GM21737 (cell line): ENCODE measurements around the gene ADCY5.

Source experiments
- ATAC-seq: cut with Tn5 transposase; IDR thresholded peaks from one replicate; pipeline ENCODE4 v1.9.1; 2021; ENCODE audit warnings: mild to moderate bottlenecking, moderate library complexity; ENCODE audit not compliant: unreplicated experiment

Gene ADCY5

DNA sequence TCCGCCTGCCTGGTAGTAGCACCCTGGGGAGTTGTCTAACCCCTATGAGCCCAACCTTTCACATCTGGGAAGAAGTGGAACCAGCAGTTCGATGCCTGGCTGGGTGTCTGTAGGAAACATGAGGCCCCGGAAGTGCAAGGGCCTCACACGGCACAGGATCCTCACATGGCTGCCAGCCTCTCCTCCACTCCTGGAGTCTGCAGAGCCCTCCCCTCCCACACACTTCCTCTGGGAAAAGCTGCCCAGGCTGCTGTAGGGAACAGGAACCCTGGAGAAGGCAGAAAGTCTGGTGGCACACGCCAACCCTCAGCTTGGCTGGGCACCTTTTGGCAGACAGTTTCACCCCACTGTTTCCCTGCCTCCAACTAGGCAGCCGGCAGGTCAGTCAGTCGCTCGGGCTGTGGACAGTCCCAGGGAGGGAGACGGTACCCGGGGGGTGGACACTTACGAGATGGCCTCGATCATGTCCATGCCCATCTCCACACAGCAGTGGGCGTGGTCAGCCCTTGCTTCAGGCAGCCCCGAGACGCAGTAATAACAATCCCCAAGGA, 118.4 kb downstream of the ADCY5 start:
- ATAC-seq: no peak

DNA sequence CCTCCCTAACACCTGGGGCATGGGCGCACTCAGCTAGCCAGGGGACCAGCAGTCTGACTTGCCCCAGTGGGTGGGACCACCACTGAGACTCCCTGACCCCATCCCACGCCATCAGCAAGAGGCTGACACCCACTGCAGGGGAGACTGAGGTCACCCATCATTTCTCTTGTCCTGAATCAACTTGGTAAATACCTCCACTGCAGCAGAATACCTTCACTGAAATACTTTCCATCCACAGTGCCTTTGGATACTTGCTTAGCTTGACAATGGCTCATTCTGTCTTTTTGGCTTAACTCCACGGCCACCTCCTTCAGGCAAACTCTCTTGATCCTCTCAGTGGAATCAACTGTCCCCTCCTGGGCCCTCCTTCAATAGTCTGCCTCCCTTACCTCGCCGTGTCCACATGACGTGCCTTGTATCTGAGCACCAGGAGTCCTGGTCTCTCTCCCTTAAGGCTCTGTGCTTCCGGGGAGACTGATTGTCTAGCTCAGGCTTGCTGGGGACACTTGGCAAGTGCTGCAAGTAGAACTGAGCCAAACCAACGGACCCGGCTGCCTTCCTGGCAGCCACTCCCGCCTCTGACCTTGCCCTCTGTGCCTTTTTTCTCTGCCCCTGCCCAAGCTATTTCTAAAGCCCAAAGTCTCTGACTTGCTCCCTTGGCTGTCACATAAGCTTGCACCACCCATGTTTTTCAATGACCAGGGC, 119.1 kb downstream of the ADCY5 start:
- no peak for ATAC-seq

DNA sequence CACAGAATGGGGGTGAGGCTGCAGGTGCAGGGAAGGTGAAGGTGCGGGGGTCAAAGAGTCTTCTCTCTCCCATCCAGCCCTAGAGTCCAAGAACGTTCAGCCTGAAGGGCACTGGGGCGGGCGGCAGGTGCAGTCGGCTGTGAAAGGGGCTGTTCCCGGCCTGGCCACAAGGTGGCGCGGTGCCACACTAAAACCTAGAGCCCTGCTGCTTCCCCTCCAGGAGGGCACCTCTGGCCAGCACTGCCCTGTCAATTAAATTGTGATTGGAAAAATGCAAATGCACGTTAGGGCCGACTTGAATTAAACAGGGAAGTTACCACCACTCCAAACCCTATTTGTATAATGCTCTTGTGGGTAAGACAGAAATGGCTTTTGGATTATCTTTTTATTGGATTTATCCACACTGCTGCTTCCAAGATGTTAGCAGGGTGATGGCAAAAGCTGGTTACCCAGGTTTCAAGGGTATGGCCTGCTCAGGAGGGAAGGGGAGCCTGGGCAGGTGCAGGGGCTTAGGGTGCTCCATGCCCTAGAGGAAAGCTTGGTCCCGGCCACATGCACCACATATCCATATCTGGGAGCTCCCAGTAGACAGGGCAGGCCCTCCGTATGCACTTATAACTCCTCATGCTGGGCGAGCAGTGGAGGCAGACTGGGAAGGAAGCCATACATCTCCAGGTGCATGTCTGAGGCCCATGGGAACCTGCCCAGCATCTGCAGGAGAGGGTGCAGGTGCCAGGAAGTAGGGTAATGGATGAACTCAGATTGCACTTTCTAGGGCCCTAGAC, 119.8 kb downstream of the ADCY5 start:
- ATAC-seq: no peak

DNA sequence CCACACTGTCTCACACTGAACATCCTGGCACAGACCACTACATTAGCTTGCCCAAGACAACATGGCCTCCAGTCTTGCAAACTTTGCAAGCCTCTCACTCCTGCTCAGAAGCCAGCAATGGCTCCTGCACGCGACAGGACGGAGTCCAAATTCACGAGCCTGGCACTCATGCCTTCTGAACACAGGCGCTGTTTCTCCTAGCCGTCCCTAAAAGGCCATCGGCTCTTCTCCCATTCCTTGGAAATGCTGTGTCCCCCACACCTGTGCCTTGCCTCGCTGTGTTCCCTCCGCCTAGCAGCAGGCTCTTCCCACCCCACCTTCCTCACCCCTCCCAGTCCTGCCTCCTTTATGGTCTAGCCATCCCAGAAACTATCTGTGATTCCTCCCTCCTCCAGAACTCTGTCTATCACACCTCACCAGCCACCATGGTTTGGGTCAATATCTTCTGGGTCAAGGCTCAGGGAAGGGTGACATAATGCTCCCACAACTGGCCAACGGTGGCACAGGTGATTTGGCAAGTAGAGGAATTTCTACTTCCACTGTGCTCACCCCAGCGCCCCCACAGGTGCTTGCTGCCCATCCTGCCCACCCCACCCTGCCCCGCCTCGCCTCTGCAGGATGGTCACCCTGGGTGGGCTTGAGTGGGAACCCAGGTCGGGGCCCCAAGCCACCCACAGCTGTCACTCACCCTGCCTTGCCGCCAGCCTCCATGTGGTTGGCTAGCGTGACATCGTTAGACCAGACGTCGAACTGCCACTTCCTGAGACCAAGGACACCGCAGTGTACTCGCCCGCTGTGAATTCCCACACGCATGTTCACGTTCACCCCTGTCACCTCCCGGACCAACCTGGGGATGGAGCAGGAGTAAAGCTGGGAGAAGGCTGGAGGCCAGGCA, 120.7 kb downstream of the ADCY5 start:
- ATAC-seq: no peak

DNA sequence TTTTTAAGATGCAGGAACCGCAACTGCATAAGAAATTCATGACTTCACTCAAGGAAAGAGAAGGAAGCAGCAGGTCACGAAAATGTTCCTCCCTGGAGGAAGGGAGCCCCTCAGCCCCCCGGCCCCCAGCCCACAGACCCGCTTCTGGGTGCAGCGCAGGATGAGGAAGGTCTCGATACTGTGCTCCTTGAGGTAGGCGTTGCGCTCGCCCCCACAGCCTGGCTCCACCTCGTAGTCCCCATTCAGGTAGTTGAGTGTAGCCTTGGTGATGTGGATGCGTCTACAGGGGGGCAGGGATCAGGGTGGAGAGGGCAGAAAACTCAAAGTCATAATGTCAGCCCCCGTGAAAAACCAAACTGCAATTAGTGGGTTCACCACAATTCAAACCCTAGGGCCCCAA, 121.4 kb downstream of the ADCY5 start:
- ATAC-seq: no peak

DNA sequence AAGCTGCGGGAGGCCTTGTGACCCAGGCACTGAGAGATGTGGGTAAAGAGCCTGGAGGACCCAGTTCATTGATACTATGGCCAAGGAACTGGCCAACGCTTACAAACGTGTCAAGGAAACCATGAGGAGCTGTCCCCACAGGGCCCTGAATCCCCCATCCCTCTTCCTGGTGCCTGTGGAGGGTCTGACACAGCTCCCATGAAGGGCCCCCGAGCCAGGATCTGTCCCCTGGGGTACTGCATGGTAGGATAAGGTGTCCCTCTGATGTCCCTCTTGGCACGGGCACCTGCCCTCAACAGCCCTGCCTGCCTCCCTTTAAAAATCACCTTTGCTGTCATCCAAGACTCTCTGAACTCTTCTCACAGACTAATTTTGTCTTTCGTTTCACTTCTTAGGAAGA, 122.4 kb downstream of the ADCY5 start:
- no peak for ATAC-seq

DNA sequence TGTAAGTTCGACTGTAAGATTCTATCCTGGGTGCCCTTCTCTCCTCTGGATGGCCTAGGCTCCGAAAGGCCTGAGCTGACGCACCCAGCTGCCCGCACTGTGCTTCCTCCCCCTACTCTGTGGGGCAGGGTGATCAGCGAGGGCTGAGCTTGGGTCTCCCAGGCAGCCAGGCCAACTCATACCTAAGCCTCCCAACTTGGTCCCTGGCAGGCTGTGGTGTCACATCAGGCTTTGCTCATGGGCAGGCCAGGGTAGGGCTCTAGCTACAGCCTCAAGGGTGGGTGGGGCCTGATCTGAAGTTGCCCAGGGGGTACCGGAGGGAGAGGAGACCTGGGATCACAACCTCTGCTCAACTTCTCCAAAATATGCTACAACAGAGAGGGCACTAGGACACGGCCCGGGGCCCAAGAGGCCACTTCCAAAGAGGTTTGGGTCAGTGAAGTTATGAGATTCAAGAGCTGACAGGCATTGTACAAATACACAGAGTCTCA, 123.1 kb downstream of the ADCY5 start:
- ATAC-seq: no peak

DNA sequence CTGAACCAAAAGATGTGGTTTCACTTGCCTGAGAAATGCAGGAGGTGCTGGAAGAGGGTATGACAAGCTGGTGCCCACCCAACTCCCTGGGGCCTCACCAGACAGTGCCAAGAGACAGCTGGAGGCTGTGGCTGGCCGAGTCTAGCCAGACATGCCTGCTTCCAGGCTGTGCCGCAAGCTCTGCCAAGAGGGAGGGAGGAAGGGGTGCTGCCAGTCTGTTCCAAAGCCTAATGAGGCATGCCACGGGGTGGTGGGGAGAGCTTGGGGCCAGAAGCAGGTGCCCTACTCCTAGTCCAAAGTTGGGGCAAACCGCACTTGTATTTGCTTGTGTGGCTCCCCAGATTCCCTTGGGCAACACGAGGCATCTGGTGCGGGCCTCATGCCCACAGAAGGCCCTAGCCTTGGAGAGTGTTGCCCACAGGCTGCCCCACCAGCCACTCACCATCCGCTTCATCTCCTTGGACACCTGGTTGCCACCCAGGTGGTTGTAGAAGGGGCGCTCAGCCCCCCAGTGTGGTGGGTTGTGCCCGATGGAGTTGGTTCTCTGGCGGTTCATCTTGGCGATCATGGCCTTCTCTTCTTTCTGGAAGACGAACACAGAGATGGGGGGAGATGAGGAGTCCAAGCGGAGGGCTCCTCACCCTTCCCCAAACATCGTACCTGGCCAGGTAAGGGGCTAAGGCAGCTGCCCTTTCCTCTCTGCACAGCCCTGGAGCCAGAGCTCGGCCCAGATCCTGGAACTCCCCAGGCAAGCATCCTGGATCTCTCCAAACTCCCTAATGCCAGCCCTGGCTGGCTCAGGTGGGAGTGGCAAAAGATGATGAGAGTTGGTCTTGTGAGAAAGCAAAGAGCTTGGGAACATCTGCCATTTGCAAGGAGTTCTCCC, 123.8 kb downstream of the ADCY5 start:
- no peak for ATAC-seq

DNA sequence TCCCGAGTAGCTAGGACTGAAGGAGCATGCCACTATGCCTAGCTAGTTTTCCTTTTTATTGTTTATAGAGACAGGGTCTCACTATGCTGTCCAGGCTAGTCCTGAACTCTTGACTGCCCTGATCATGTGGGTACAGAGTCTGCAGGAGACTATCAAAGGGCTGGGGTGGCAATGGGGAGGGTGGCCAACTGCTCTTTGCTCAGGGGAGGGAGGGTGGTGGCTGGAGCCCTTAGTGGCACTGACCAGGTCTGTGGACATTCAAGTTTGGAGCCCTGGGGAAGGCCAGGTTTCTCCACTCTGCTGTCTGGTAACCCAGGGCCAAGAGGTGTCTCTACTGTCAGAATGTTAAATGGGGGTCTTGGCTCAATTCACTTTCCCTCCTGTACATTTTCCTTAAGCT, 125.1 kb downstream of the ADCY5 start:
- no peak for ATAC-seq

DNA sequence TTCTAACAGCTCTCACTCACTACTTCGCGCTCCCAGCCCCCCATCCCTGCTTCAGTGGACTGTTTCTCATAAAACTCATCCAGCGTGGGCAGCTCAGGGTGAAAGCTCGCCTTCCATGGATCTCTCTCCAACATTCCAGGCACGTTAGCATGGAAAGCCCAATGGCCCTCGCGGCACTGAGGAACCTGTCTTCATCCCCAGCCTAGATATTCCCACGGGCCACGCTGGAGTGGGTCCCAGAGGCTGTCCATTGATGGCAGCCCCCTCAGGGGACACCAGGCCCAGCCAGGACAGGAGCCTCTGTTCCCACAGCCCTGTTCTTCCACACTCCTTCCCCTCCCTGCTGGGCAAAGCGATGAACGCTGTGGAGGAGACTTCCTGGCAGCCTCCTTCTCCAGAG, 126.0 kb downstream of the ADCY5 start:
- no peak for ATAC-seq

DNA sequence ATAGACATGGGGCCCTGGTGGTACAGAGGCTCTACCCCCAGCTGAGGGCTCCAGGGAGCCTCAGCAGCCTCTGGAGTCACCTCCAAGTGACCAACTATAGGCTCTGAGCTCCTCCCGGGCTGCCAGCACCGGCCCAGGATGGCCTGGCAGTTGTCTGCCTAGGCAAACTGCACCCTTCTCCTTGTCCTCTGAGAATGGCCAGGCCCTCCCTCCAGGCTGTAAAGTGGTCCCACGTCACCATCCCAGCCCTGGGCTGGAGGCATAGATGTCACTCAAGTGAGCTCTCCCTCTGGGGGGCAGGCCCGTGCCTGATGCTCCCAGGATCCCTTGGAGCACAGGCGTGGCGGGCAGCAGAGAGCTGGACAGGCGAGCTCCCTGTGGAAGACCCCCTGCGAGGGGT, 127.1 kb downstream of the ADCY5 start:
- ATAC-seq: no peak

DNA sequence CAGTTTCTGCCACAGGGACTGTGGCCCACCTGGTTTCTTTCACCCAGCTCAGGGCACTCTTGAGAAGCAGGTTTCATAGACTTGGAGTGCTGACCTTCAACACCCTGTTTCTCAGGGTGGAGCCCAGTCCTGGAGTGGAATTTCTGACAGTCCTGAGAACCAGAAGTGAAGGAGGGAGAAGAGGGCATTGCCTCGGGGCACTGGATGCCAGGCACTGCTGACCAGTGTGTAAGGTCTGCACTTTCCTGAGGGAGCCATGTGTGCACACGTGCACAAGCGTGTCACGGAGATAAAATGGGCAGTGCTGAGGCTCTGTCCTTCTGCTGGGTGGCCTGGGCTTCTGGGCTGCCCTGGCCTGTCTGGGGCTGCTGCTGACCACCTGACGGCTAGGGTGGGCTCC, 128.7 kb downstream of the ADCY5 start:
- ATAC-seq: no peak

DNA sequence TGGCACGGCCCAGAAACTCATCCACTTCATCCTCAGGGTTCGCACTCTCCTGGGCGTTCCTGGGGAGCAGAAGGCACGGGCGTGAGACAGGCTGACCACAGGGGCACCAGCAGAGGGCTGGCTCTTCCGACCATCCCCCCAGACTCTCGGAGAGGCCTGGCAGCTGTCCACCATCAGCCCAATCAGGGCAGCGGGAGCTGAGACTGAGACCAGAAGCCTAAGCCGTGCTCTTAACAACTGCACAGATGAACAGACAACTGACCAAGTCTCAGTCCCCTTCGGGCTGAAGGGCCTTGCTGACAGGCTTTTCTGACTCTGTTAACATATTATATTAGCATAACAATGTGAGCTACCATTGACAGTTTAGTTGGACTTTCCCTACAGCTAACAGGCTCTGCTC, 129.1 kb downstream of the ADCY5 start:
- no peak for ATAC-seq

DNA sequence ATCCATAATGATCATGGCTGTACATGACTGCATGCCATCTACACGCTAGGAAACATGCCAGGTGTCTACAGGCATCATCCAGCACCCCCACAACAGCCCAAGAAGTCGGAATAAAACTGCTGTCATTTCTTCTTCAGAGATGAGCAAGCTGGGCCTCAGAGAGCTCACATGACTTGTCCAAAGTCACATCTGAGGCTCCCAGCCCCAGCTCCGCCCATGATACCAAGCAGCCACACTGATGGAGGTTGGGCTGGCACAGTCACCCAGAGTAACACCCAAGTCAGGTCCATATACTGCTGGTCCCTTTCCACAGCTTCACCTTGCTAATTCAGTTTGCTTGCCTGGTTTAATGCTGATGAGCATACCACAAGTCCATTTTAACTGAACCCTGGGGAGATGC, 130.5 kb downstream of the ADCY5 start:
- no peak for ATAC-seq

DNA sequence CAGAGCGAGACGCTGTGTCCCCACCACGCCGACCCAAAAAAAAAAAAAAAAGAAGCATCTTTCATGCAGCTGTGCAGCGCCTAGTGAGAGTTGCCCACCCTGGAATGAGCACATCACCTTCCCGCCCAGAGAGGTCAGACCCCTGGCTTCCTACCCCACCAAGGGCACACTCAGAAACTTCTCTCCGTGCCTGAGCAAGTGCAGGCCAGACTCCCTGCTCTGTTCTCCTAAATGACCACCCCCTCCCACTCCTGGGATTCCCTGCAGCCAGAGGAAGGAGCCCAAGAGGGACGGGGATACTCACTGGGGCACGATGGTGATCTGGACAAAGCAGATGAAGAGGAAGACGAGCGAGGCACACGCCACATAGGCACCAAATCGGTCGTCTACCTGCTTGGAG, 131.2 kb downstream of the ADCY5 start:
- ATAC-seq: no peak

DNA sequence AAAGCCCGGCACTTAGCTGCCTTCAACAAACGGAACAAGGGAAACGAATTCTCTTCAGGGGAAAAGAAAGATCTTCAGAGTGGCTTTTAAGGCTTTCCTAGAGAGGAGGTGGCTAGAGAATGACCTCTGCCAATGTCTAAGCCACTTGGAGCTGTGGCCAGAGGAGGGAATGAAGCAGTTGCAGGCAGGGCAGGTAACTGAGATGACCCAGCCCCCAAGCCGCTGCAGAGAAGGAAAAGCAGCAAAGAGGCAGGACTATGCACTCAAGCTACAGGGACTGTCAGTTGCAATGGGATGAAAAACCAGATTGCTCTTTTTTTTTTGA, 133.7 kb downstream of the ADCY5 start:
- ATAC-seq: no peak

DNA sequence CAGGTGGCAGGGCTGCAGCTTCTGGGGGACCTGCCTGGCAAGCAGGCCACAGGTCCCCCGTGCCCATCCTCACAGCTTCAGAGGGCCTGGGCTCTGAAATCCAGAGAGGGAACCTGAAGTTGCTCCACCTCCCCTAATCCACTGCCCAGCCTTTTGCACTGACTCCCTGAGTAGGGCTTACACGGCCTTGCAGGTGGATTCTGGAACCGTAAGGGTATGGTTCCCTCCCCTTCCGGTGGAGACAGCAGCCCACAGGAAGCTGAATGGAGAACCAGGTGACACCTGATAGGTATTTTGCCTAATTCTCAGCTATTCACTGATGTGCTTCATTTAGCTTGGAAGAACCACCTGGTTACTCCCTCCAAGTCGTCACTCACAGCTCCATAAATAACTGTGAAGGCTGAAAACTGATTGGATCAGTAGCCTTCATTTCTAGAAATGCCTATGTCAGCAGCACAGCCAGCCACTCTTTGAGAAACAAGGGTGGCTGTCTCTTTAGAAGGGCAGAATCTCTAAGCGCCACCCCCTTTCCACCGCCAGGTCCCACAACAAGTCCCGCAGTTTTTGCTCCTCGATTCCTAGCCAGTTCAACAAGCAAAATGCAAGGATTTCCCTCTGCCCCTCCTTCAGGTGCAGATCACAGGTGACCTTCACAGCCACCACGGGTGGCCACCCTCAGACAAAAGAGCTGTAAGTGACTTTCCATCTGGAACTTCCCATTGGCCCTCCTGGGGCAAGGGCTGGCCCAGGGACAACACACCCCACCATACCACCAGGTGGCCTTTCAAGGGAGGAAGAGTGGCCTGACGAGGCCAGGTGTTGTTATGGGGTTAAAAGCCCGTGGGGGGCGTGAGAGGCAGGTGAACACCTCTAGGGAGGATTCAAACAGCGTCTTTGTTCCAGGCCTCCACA, 134.3 kb downstream of the ADCY5 start:
- ATAC-seq: no peak

DNA sequence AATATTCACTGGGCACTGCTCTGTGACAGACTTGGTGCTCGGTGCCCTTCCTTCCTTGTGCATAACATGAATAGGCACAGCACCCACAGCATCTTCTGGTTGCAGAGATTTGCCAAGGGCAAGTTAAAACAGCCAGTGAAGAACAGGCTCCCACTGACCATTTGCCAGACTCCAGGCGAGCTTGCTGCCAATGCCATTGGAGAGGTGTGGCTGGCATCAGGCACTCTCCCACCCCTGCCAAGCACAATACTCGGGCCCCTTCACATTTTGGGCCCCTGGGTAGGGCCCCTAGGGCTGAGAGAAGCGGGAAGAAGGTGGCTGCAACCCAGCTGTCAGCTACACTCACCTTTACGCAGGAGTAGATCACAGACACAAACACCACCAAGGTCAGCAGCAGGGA, 135.0 kb downstream of the ADCY5 start:
- no peak for ATAC-seq
